GM21786 (cell line): ENCODE measurements around the gene RPAP3.
"Not testable (repeated sequence)": the region's sequence is repeated elsewhere in the genome, so short reads cannot be mapped to it uniquely, and the experiment has no call there.

Source experiments
- ATAC-seq: cut with Tn5 transposase; IDR thresholded peaks from one replicate; pipeline ENCODE4 v1.9.1; 2021; ENCODE audit not compliant: unreplicated experiment

RPAP3 gene

DNA sequence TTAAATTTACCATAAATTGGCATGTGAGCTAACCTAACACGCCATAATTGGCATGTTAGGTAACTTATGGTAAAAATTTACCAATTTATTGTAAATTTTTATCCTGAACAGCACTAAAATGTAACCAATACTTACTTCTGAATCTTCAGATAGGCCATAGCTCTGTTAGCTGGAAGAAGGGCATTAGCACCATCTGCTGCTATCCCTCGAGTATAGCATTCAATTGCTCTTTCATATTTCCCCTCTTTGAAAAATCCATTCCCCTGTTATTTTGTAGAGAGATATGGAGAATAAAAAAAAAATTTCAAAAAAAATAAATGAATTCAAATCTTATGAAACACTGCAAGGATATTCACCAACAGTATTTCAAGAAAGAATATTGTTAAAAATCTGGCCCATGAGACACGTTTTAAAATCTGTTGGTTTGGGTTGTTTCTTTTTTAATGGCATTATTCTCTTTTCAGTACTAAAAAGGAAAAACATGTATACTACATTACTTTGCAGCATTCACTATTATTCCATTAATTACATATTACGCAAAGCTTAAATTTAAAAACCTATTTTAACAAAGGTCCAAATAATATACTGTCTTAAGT lies 19.1 kb downstream of the RPAP3 start:
- ATAC-seq, result no peak

DNA sequence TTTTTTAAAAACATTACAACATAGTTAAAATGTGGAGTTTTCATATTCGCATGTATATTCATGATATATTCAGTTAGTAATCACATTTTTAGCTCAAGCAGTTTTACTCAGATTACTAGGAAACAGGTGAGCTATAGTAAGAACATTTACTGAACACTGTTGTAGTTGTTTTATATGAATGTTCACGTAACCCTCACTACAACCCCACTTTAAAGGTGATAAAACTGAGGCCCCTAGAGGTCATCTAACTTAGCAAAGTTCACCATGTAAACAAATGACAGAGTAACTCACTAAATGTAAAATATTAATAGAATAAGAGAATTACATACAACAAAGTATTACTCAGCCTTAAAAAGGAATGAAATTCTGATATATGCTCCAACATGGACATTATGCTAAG lies 26.0 kb downstream of the RPAP3 start:
- no peak for ATAC-seq

DNA sequence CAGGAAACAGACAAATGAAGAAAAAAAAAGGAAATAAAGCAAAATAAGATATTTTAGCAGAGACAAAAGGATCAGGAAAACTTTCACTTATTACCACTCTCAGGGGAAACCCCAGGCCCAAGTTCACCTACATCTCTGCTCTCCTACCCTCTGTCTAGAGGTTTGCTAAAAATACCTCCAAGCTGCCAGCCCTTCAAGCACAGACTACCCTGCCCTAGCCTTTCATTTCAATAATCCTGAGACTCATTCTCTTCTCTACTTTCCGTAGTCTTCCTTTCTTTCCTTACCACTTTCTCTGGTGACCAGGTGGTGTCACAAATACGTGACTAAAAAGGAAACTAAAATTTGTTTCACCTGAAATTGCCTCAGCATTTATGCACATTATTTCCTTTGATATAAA lies 33.8 kb downstream of the RPAP3 start:
- no peak for ATAC-seq

DNA sequence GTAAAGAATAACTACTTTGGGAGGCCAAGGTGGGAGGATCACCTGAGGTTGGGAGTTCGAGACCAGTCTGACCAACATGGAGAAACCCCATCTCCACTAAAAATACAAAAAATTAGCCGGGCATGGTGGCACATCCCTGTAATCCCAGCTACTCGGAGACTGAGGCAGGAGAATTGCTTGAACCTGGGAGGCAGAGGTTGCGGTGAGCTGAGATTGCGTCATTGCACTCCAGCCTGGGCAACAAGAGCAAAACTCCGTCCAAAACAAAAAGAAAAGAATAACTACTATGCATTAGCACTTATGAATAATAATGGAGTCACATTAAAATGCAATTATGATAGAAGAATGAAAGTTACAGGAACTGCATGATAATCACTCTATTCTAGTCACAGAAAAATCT lies 37.9 kb downstream of the RPAP3 start:
- ATAC-seq, result not testable (repeated sequence)

DNA sequence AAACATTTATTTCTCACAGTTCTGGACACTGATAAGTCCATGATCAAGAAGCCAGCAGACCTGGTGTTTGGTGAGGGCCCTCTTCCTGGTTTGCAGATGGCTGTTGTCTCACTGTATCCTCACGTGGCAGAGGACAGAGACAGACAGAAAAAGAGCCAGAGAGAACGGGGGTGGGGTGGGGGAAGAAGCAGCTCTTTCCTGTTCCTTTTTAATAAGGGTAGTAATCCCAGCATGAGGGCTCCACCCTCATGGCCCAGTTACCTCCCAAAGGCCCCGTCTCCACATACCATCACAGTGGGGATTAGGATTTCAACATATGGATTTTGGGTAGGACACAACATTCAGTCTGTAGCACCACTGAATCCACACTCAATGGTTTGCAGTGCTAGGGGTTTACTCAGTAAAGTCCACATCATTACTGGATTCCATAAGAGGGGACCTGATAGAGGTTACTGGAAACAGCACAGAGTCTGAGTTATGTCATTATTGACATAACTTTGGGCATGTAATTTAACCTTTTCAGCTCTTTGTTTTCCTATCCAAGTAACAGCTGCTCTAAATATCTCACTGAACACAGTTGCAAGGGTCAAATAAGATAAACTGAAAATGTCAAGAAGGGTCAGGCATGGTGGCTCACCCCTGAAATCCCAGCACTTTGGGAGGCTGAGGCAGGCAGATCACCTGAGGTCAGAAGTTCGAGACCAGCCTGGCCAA lies 53.2 kb downstream of the RPAP3 start:
- ATAC-seq, result no peak

DNA sequence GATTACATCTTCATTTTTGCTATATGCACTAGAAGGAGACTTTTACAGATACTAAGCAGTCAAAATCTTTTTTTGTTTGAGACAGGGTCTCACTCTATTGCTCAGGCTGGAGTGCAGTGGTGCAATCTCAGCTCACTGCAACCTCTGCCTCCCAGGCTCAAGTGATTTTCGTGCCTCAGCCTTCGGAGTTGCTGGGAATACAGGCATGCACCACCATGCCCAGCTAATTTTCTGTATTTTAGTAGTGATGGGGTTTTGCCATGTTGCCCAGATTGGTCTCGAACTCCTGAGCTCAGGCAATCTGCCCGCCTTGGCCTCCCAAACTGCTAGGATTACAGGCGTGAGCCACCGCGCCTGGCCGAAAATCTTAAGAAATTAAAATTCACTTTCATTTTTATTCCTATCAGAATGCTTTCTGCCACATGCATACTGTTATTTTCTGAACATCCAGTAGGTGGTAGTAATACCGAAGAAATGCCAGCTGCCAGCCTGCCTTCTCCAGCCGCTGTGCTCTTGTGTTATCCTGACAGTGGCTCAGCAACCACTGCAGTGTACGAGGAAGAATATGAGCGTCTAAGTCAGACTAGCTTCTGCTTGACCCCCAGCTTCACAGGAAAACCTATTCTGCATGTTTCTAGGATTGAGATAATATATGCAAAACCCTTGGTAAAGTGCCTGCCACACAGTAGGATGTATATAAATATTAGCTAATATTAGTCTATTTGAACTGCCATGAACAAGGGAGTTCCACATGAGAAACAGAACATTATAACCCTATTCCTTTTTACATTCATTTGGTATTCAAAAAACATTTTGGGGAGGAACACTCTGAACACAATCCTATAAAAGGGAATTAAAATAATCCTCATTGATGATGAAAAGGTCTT lies 54.2 kb downstream of the RPAP3 start:
- peak; percentile 80 for ATAC-seq

DNA sequence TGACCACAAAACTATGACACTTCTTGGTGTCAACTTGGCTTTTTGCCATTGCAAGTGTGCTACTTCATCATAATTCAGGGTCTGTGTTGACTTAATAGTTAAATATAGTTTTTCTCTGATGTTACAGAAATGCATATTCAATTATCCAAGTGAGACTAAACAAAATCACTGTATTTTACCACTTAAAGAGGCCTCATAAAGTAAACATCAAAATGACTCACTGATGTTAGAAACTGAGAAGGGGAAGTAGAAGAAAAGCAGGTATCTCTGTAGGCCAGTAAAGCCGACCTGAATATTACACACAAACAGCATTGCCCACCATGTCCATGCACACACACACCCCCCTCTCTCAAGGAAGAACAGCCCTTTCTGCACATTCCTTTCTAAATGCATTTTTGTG lies 55.4 kb downstream of the RPAP3 start:
- ATAC-seq, result peak; percentile 57

DNA sequence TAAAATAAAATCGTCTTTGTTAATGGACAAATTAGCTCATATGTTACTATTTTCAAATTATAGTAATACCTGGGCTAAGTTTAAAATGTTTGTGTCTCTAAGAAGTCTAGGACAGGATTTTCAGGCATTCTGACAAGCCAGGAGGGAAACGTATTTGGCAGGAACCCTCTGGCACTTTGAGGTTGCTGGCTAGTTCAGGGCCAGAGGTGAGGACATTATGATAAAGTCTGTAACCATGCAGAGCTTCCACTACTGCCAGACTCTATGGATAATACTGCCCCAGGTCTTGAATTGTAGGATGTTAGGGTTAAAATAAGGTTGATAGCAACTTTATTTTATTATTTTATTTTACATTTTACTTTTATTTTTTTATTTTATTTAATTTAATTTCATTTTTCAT lies 56.4 kb downstream of the RPAP3 start:
- no peak for ATAC-seq

DNA sequence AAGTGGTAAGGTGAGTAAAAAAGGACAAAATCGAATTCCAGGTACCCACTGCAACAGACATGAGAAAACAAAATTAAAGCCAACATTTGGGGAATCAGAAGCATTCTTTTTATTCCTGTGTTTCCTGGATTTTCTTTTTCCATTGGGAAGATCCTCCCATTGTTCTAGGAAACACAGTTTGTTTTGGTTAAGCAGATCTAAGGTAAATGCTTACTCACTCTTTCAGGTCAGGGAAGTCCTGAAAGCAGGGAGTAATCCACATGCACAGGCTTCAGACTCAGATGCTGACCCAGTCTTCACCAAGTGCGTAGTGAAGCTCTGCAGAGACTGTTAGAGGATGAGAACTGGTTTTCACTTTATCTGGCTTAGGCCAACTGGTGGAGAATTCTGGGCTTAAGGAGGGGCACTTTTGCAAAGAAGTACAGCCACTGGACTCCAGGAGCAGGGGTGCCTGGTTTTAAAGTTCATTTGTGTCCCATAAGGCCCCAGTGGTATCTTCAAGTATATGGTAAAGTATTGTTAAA lies 57.7 kb downstream of the RPAP3 start:
- no peak for ATAC-seq

DNA sequence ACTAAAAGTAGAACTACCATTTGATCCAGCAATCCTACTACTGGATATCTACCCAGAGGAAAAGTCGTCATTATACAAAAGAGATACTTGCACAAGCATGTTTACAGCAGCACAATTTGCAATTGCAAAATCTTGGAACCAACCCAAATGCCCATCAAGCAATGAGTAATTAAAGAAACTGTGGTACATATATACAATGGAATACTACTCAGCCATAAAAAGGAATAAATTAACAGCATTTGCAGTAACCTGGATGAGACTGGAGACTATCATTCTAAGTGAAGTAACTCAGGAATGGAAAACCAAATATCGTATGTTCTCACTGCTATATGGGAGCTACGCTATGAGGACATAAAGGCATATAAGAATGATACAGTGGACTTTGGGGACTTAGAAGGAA lies 63.5 kb downstream of the RPAP3 start:
- not testable (repeated sequence) for ATAC-seq

DNA sequence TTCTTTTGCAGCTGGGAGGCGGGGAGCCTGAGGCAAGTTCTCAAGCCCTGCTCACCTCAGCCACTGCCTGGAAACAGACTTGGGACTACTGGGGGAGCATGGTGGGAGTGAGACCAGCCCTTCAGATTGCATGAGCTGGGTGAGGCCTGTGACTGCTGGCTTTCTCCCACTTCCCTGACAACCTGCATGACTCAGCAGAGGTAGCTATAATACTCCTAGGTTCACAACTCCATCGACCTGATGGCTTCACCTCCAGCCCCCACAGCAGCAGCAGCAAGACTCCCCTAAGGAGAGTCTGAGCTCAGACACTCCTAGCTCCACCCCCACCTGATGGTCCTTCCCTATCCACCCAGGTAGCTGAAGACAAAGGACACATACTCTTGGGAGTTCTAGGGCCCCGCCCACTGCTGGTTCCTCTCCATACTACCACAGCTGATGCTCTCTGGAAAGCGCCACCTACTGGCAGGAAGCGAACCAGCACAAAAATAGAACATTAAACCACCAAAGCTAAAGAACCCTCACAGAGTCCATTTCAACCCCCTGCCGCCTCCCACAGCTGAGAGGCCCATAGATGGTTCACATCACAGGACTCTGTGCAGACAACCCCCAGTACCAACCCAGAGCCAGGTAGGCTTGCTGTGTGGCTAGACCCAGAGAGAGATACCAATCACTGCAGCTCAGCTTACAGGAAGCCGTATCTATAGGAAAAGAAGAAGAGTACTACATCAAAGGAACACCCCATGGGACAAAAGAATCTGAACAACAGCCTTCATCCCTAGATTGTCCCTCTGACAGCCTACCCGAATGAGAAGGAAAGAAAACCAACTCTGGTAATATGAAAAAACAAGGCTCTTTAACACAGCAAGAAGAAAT lies 68.7 kb downstream of the RPAP3 start:
- ATAC-seq, result no peak

DNA sequence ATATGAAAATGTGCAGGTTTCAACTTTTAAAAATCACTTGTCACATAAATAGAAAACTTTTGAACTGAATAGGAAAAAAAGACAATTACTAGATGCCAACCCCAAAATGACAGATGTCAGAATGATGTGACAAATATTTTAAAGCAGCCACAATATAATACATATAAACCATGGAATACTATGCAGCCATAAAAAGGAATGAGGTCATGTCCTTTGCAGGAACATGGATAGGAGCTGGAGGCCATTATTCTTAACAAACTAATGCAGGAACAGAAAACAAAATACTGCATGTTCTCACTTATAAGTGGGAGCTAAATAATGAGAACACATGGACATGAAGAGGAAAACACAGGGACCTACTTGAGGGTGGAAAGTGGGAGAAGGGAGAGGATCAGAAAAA lies 70.1 kb downstream of the RPAP3 start:
- ATAC-seq, result not testable (repeated sequence)

DNA sequence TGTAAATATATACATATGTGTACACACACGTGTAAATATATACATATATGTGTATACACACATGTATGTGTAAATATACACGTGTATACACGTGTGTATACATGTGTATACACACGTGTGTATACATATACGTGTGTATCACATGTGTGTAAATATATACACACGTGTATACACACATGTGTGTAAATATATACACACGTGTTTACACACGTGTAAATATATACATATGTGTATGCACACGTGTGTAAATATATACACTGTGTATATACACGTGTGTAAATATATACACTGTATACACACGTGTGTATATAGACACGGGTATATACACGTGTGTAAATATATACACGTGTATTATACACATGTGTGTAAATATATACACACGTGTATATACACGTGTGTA lies 71.7 kb downstream of the RPAP3 start:
- no peak for ATAC-seq

DNA sequence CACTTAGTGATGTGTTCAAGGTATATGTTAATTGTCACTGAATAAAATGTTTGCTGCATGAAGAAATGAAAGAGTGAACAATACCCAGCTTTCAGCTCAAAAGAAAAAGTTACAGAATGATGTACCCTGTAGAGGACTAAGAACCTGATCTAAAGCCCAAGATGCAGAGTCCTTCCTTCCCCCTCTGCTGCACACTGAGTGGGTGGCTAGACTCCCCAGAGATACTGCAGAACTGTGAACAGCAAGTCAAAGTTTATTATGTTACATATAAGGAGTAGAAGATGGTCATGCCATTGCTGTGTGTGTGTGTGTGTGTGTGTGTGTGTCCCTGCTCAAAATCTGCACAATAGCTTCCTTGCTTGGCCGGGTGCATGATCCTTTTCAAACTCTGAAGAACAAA lies 83.9 kb downstream of the RPAP3 start:
- ATAC-seq, result no peak

DNA sequence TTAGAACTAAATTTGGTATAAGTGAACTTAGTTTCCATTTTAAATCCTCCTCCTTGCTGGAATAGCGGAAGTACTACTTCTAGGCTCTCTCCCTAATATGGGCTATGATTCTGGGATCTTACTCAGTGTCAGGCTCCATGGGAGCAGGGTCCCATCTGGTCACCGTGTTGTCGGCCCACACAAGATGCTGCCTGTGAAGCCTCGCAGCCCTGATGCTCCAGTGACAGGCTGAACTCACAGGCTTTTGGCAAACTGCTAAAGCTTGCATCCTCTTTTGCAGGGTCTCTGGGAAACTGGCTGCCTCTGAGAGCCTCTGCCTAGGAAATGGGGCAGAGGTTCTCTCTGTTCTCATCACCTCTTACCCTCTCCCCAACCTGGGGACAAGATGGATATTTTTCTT lies 88.4 kb downstream of the RPAP3 start:
- ATAC-seq, result no peak

DNA sequence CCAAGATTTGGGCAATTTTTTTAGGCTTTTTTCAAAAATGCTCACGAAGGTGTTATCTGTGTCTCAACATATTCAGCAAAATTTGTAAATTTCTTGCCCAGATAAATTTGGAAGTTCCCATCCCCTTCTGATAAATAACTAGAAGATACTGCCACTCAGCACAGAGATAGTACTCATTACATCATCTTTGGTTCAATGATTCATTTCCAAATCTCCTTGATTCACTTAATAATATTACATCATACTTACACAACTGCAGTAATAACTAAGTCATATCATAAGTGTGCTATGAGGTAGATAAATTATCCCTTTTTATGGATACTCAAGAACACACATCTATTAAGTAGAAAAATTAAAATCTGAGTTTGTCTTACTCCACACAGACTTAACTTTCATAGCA lies 89.4 kb downstream of the RPAP3 start:
- no peak for ATAC-seq

DNA sequence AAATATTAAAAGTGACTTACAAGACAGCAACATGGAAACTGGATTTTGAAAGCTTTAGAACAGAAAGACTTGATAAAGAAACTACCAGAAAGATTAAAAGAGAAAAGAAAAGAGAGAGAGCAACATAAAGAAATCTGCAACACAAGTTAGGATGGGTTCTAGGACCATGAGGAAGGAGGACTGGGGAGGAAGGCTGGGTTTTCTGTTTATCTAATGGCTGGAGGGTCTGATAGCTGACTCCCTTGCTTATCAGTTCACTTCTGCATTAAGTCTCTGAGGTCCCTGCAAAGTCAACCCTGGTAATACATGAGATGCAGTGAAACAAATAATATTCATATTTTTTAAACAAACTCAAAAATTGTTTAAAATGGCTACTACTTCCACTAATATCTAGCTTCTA lies 90.1 kb downstream of the RPAP3 start:
- ATAC-seq, result no peak

DNA sequence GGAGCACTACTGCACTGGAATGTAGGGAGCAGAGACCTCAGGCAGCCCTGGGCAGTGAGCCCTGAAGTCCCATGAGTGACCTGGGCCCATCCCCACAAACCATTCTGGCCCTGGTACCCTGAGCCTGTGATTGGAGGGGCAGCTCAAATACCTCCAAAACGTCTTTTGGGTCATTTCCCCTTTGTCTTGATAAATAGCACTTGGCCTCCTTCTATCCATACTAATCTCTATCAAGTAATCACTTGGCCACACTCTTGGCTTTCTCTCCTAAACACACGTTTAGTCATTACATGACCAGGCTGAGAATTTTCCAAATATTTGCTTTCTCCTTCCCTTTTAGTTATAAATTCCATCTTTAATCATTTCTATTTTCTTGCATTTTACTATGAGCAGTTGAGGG lies 91.3 kb downstream of the RPAP3 start:
- ATAC-seq, result no peak

DNA sequence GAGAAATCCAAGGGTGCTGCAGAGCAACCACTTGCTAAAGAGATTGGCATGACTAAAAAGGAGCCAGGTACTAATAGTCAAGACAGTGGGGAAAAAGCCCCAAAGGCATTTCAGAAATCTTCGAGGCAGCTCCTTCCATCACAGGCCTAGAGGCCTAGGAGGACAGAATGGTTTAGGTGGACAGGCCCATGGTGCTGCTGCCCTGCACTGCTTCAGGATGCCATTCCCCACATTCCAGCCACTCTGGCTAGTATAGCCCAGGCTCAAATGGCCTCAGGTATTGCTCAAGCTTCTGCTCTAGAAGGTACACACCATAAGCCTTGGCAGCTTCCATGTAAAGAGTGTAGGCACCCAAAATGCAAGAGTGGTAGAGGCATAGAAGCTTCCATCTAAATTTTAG lies 92.9 kb downstream of the RPAP3 start:
- no peak for ATAC-seq

DNA sequence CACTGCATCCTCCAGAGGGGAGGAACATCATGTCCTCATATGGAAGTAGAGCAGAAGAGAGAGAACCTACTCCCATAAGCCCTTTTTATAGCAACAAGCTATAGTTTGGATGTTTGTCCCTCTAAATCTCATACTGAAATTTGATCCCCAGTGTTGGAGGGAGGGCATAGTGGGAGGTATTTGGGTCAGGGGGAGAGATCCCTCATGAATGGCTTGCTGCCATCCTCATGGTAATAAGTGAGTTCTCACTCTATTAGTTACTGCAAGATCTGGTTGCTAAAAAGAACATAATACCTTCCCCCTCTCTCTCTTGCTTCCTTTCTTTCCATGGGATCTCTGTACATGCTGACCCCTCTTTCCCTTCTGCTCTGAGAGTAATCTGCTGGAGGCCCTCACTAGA lies 93.9 kb downstream of the RPAP3 start:
- no peak for ATAC-seq
